Sigmoid colon (tissue), 3 donors: ENCODE data around the gene PRSS23.

ENCODE experiments used
- CTCF ChIP-seq, 4 experiments: fragments of 450-650 bp in 3 of 4; fragments of 200-600 bp in 1 of 4; IDR thresholded peaks; one replicate each; pipeline ENCODE4 v1.5.1; 2016 to 2019; ENCODE audit warnings: antibody characterized with exemption in 4 of 4, mild to moderate bottlenecking in 3 of 4, moderate library complexity in 2 of 4
- POLR2A ChIP-seq, 2 donors: fragments of 450-650 bp; IDR thresholded peaks; one replicate each; pipeline ENCODE4 v1.6.1; 2016; ENCODE audit warnings: antibody characterized with exemption in 2 of 2, mild to moderate bottlenecking in 2 of 2, moderate library complexity in 2 of 2

- TF ChIP-seq CTCF (IDR thresholded peaks at IDR 0.05) (no peak), POLR2A (IDR thresholded peaks at IDR 0.05) (no peak)
Measured at GRCh38 chr11:86795949-86796348, 4.4 kb upstream of the PRSS23 start.
